HG02973 (cell line): Measurements from ENCODE around the gene ERGIC1.

Experiments
- ATAC-seq: cut with Tn5 transposase; IDR thresholded peaks from one replicate; pipeline ENCODE4 v1.9.1; 2021; ENCODE audit warnings: moderate library complexity; ENCODE audit not compliant: unreplicated experiment

Gene ERGIC1

DNA sequence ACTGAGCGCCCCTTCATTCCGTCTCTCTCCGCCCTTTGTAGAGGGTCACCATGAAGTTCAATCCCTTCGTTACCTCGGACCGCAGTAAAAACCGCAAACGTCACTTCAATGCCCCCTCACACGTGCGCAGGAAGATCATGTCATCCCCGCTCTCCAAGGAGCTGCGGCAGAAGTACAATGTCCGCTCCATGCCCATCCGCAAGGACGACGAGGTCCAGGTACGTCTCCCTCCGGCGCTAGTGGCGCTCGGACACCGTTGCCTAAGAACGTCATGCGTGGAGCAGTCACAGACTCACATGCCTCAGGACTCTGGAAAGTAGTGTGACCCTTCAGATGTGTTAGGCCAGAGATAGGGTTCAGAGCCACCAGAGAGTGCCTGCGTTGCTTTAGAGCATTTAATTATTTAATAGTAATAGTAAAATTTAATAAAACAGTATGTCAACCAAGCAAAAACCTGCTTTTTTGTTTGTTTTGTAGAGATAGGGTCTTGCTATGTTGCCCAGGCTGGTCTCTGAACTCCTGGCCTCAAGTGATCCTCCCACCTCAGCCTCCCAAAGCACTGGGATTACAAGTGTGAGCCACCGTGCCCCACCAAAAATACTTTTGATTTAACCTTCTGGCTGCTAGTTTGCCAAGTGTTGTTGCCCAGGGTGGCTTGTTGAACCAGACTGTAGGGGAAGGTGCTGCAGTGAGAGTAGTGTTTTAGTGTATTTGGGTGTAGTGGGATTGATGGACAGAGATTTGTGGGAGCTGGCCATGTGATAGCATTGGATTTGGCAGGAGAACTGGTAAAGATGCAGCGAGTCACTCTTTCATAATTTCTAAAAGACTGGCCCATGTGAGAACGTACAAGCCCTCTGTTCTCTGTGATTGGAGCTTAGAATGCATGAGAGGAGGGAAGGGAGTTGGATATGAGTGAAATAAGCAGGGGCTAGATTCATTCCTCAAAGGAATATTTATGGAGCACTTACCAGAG is 126.1 kb downstream of the ERGIC1 start:
- no peak for ATAC-seq

DNA sequence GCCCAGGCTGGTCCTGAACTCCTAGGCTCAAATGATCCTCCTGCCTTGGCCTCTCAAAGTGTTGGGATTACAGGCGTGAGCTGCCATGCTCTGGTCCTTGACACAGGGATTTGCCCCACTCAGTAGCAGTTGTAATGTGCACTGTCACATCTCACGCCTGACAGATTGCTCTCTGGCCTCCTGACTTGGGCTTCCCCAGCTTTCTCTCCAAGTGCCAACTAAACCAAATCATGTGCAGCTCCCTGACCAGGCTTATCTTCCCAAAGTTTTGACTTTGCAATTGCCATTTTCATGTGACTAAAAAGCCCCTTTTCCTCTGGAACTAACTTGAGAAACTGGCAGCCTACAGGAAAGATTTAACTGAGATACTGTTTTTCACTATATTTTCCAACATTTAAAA is 135.9 kb downstream of the ERGIC1 start:
- no peak for ATAC-seq

DNA sequence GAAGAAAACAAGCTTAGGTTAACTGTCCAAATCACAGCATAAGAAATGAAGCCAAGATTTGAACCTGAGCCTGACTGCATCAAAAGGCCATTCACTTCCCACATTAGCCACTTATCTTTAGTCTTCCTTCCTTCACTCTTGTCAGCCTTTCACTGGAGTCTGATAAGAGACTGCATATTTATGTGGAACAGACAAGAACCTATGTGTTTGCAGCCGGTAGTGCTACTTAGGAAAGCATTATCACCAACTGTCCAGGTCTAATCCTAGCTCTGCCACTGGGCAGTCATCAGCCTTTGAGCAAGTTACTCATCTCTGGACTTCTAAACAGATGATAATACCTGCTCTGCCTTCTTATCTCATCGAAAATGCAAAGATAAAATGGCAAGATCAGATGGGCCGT is 137.4 kb downstream of the ERGIC1 start:
- no peak for ATAC-seq

GRCh38 chr5:172972552-172972951 is 138.5 kb downstream of the ERGIC1 start:
- ATAC-seq = no peak

DNA sequence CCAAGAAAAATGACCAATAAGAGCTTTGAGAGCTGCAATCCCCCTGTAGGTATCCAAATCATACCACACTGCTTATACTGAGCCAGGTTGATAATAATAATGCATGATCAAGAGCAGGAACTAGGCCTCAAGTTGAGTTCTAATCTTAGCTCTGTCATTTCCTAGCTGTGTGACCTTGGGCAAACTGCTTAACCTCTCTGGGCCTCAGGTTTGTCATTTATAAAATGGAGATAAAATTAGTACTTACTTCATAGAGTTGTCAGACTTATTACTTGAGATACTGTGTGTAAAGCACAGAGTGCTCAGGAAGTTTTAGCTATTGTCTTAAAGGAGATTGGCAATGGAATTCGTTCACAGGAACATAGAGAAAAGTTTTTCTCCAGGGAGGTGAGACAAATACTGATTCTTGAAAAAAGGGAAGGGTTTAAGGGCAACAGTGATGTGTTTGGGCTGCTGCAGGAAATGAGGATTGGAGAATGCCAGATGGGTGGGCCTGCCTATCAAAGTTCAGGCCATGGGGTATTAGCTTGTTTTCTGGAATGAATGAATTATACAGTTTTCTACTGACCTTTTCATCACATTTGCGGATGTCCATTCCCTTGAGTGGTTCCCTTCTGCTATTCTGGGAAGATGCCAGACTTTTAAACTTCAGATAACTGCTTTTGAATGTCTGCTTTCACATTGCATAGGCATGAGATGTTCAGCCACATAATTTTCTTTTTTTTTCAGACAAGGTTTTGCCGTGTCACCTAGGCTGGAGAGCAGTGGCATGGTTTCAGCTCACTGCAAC is 139.3 kb downstream of the ERGIC1 start:
- ATAC-seq = no peak

GRCh38 chr5:172973931-172974330 is 139.9 kb downstream of the ERGIC1 start:
- no peak for ATAC-seq

- ATAC-seq = no peak
Measured at GRCh38 chr5:172975289-172975688, 141.2 kb downstream of the ERGIC1 start.

GRCh38 chr5:172979778-172980177 is 145.7 kb downstream of the ERGIC1 start:
- no peak for ATAC-seq

GRCh38 chr5:172981931-172982330 is 147.9 kb downstream of the ERGIC1 start:
- ATAC-seq = no peak

DNA sequence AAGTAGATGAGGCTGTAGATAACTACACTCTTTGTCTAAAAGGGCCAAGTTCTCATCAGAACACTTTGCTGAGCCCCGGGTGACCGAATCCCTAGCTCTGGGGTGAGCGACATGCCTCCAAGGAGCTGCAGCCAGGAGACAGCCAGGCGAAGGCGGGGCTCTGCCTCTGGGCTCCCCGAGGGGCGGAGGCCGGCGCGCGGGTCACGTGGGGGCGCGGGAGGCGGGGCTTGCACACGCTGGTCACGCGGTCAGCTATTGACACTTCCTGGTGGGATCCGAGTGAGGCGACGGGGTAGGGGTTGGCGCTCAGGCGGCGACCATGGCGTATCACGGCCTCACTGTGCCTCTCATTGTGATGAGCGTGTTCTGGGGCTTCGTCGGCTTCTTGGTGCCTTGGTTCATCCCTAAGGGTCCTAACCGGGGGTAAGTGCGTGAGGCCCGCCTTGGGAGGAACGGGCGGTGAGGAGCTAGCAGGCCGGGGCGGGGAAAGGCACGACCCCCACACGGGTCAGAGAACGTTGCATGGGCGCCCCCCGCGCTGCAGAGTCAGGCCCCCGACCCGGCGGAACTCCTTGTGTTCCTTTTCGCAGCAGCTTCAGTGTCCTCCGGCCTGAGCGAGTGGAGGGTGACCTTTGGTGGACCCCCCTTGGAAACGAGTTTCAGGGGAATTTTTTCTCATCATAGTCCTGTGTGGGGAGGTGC is 149.6 kb downstream of the ERGIC1 start, which contains the start of gene ATP6V0E1:
Gene ATP6V0E1 (plus strand): TSS at position 230 of the 702 bp plus-strand sequence. CDS start 90 bp downstream, at position 320.
- ATAC-seq = peak; percentile 81

DNA sequence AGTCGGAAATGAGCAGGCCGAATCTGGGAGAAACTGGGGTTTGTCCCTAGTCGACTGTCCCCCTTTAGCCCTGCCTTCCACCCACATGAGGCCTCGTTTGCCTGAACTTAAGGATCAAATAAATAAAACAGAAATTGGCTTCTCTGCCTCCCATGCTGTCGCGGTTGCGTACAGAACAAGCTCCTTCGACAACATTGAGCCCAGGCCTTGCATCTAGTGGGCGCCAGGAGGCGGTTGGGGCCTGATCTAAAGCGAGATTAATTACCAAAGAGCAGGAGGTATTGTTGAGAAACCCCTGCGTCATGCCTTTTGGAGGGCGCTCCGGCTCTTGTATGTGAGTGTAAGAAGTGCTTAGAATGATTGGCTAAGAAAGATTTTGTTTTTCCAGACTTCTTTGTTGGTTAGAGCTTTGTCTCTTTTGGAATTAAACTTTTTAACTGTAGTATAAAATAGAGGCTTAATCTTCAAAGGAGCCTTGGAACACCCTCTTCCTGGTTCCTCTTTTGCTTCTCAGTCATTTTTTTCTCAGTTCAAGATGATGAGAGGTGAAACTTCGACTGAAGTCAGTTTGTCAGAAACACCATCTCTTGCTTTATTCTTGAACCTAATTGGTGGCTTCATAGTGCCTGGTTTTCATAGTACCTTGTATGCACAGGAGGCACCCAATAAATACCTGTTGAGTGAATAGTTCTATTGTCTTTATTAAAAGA is 150.3 kb downstream of the ERGIC1 start:
- peak; percentile 67 for ATAC-seq

- no peak for ATAC-seq
Measured at GRCh38 chr5:172985596-172985995, 151.5 kb downstream of the ERGIC1 start.

GRCh38 chr5:172988276-172988675 is 154.2 kb downstream of the ERGIC1 start:
- ATAC-seq = no peak

GRCh38 chr5:172990776-172991175 is 156.7 kb downstream of the ERGIC1 start:
- ATAC-seq = no peak

DNA sequence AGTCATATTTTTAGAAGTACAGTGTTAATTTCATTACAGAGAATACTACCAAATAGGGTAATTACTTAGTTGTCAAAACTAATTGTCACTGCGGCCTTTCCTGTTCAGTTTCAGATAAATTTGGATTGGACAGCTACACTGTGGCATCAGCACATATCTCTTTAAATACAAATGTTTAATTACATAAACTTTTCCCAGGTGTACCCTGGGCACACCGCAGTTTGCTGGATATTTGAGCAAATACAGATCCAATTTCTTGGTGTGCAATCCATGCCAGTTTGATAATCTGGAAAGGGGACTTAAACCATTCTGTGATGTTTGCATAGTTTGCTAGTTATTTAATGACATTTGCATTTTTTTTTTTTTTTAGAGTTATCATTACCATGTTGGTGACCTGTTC is 160.4 kb downstream of the ERGIC1 start:
- ATAC-seq = no peak

DNA sequence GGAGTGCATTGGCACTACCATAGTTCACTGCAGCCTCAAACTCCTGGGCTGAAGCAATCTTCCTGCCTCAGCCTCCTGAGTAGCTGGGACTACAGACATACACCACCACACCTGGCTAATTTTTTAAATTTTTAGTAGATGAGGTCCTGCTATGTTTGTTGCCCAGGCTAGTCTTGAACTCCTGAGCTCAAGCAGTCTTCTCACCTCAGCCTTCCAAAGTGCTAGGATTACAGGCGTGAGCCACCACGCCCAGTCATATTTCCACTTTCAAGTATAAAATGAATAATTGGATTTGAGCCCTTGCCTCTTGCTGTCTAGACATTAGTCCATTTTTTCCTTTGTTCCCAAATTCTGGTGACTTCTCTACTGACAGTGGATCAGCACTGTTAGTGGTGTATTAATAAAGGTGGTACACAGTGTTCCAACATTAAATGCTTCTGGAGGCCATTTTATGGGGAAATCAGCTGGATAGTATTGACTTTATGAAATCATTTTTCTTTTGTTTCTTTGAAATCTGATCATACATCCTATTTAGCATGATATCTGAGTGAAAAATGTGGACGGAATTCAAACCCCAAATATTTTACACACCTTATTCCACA is 165.4 kb downstream of the ERGIC1 start:
- ATAC-seq = no peak

GRCh38 chr5:172999974-173000373 is 165.9 kb downstream of the ERGIC1 start:
- ATAC-seq = no peak

DNA sequence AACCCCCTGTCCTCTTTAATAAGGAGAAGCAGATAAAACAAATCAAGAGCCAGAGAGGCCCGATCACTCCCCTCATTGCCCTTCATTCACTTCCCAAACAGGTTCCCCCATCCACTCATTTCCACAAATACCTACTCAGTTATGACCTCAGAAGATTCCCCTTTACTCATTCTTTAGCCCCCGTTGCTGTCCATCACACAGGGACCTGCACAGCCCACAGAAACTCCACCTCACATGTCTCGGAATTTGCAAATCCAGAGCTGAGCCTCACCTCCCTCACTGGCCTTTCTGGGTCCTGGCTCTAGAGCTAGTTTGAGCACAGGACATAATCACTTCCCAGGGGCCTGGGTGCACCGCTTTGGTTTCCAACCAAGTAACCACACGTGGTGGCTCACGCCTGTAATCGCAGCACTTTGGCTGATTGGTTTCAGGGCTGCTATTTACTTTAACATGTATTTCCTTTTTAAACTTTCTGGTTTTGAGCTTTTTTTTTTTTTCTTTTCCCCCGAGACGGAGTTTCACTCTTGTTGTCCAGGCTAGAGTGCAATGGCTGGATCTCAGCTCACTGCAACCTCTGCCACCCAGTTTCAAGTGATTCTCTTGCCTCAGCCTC is 167.3 kb downstream of the ERGIC1 start:
- ATAC-seq = peak; percentile 70
